T-helper 17 cell (primary cell): ENCODE results near the gene FZD7. TPM values are rescaled to one million over a fixed set of nuclear protein-coding genes. Genes with fewer than 3 reads are reported as not detected.

Experiments used
- ATAC-seq: fragments of 150-1000 bp; cut with Tn5 transposase; 2 replicates; pipeline ENCODE4 v1.10.0; 2021; ENCODE audit warnings: mild to moderate bottlenecking, moderate library complexity
- DNase-seq, 3 donors: peaks; one replicate each; pipeline versions ENCODE4 v3.0.0 to v3.0.0-alpha.2; 2020 to 2021
- H3K9me3 ChIP-seq: one replicate; pipeline ENCODE4 v1.7.0; 2013; ENCODE audit warnings: low read length, mild to moderate bottlenecking; ENCODE audit not compliant: control insufficient read depth, poor library complexity, severe bottlenecking
- H3K27ac Mint-ChIP-seq: one replicate; pipeline ENCODE4 v1.8.0; 2022; ENCODE audit warnings: mild to moderate bottlenecking, moderate library complexity, mixed read lengths
- H3K27me3 Mint-ChIP-seq: one replicate; pipeline ENCODE4 v1.8.0; 2022; ENCODE audit warnings: mixed read lengths
- H3K36me3 Mint-ChIP-seq: one replicate; pipeline ENCODE4 v1.8.0; 2022; ENCODE audit warnings: low read depth, mixed read lengths
- H3K4me1 Mint-ChIP-seq: one replicate; pipeline ENCODE4 v1.8.0; 2022; ENCODE audit warnings: mild to moderate bottlenecking, mixed read lengths
- H3K4me3 Mint-ChIP-seq: one replicate; pipeline ENCODE4 v1.8.0; 2022; ENCODE audit warnings: mild to moderate bottlenecking, moderate library complexity, mixed read lengths
- total RNA-seq, 4 donors: library from RNA in 2 of 4; stranded (reverse) in 2 of 4; gene quantifications; one replicate each; pipeline ENCODE4 v1.2.3 and lab custom pipeline; 2022 to 2026

Gene FZD7
- total RNA-seq, 2 donors from 2014 or later = 0.30 to 0.31 TPM

GRCh38 chr2:202018950-202019349, 14.7 kb upstream of the FZD7 start:
- Mint-ChIP-seq H3K27ac (no peak overlapping the region), H3K4me3 (no peak overlapping the region), H3K4me1 (no peaks in the 10 kb centered on the region), H3K27me3 (peaks cover 40% of the 10 kb centered on the region), H3K36me3 (no peaks in the 10 kb centered on the region)
- no peaks in the 10 kb centered on the region for H3K9me3 ChIP-seq
- ATAC-seq (no peak), DNase-seq (no peak)

DNA sequence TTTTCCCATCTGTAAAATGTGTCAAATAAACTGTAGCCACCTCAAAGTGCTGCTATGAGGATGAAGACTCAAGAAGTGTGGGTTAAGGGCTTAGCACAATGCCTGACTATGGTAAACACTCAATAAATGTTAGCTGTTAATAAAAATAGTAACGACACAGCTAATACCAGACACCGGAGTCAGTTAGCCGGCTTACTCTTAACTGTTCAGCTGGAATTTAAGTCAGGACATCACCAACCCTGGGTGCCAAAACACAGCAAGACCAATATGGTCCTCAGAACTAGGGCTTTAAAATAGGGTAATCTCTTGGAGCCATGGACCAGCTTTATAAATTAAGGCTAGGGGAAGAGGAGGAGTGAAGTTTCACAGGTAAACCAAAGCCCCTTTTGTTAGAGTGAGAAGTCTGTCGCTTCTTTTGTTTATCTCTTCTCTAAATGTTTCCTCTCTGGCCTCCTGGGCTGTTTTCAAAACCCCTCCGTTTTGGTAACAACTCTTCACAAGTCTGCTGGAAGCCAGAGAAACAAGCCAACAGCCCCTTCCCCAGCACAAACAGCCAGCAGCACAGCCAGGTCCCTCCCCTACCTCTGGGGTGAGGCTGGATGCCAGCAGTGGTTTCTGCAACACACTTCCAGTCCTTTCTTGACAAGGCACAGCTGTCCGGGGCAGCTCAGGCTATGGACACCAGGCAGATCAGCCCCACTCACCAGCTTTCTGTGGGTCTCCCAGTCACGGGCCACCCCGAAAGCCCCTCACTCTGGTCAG, 13.8 kb upstream of the FZD7 start:
- no peak for DNase-seq
- H3K27ac Mint-ChIP-seq = no peak overlapping the region
- H3K4me3 Mint-ChIP-seq = no peak overlapping the region
- H3K4me1 Mint-ChIP-seq = no peaks in the 10 kb centered on the region
- no peak for ATAC-seq
- peaks cover 40% of the 10 kb centered on the region for H3K27me3 Mint-ChIP-seq
- no peaks in the 10 kb centered on the region for H3K36me3 Mint-ChIP-seq
- no peaks in the 10 kb centered on the region for H3K9me3 ChIP-seq

DNA sequence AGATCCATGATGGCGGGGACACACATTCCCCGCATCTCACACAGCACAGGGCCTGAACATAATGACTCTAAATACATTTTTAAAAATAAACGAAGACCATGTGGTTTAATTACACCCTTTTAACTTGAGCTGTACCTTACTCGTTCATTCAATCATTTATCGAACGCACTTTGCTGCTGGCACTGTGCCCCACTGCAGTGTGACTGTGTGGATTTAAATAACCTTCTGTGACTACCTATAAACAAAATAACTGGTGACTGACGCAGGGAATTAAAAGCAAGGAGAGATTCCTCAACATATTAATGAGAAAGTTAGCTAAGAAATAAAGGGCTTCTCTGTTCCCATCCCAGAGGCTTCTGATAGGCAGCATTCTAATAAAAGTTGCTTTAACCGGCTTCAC, 10.9 kb upstream of the FZD7 start:
- no peaks in the 10 kb centered on the region for H3K36me3 Mint-ChIP-seq
- H3K27ac Mint-ChIP-seq = no peak overlapping the region
- no peak overlapping the region for H3K4me3 Mint-ChIP-seq
- DNase-seq = no peak
- H3K27me3 Mint-ChIP-seq = peaks cover 52% of the 10 kb centered on the region
- no peaks in the 10 kb centered on the region for H3K4me1 Mint-ChIP-seq
- ATAC-seq = no peak
- no peaks in the 10 kb centered on the region for H3K9me3 ChIP-seq

DNA sequence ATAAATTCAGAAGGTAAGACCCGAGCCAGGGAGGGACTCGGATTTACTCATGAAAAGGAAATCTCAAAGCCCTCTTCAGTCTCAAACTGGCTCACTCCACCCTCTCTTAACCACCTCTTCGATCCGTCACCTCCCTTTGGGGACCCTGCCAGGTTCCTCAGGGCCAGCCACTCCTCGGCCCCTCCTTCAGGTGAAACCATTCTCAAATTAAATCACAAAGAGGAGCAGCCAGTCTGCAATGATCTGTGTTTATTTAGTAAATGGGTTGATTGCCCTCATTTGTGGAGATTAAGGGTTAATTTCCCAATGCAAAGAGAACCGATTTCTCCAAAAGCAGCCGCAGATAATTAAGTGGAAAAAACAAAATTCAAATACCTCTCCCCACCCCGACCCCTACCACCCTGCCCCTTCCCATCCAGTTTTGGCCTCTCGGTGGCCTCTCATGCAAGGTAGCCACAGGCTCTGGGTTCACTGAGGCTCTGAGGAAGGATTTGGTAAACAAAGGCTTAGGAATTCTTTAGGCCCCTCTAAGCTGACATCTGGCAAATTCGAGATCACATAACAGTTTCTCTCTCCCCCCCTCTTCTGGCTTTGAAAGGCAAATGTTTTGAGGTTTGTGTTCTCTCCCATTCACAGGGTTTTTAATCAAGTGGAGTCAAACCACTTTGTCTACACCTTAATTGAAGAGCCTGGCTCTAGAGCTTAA, 10.3 kb upstream of the FZD7 start:
- no peaks in the 10 kb centered on the region for H3K4me1 Mint-ChIP-seq
- DNase-seq (no peak), ATAC-seq (no peak)
- no peaks in the 10 kb centered on the region for H3K9me3 ChIP-seq
- no peak overlapping the region for H3K27ac Mint-ChIP-seq
- H3K4me3 Mint-ChIP-seq = no peak overlapping the region
- no peaks in the 10 kb centered on the region for H3K36me3 Mint-ChIP-seq
- H3K27me3 Mint-ChIP-seq = peaks cover 53% of the 10 kb centered on the region

- Mint-ChIP-seq H3K27ac (no peak overlapping the region), H3K4me3 (no peak overlapping the region), H3K4me1 (no peaks in the 10 kb centered on the region), H3K36me3 (no peaks in the 10 kb centered on the region), H3K27me3 (peaks cover 49% of the 10 kb centered on the region)
- H3K9me3 ChIP-seq = no peaks in the 10 kb centered on the region
- ATAC-seq (no peak), DNase-seq (no peak)
Measured at GRCh38 chr2:202023904-202024266, 9.8 kb upstream of the FZD7 start.

GRCh38 chr2:202024871-202025270, 8.8 kb upstream of the FZD7 start:
- no peak for ATAC-seq
- H3K4me3 Mint-ChIP-seq = no peak overlapping the region

GRCh38 chr2:202025816-202026215, 7.8 kb upstream of the FZD7 start:
- no peaks in the 10 kb centered on the region for H3K36me3 Mint-ChIP-seq
- H3K27me3 Mint-ChIP-seq = peaks cover 43% of the 10 kb centered on the region
- no peak overlapping the region for H3K27ac Mint-ChIP-seq
- H3K4me3 Mint-ChIP-seq = no peak overlapping the region
- DNase-seq (no peak), ATAC-seq (no peak)
- H3K9me3 ChIP-seq = no peaks in the 10 kb centered on the region
- H3K4me1 Mint-ChIP-seq = no peaks in the 10 kb centered on the region

More at GRCh38 chr2:202024871-202025270, 8.8 kb upstream of the FZD7 start:
- no peaks in the 10 kb centered on the region for H3K9me3 ChIP-seq
- H3K27me3 Mint-ChIP-seq = peaks cover 43% of the 10 kb centered on the region
- DNase-seq = no peak
- no peaks in the 10 kb centered on the region for H3K4me1 Mint-ChIP-seq
- no peaks in the 10 kb centered on the region for H3K36me3 Mint-ChIP-seq
- no peak overlapping the region for H3K27ac Mint-ChIP-seq

GRCh38 chr2:202026507-202026906, 7.1 kb upstream of the FZD7 start:
- DNase-seq (no peak), ATAC-seq (no peak)
- H3K9me3 ChIP-seq = no peaks in the 10 kb centered on the region
- H3K4me3 Mint-ChIP-seq = no peak overlapping the region
- no peaks in the 10 kb centered on the region for H3K4me1 Mint-ChIP-seq
- H3K36me3 Mint-ChIP-seq = no peaks in the 10 kb centered on the region
- H3K27me3 Mint-ChIP-seq = peaks cover 43% of the 10 kb centered on the region
- H3K27ac Mint-ChIP-seq = no peak overlapping the region

DNA sequence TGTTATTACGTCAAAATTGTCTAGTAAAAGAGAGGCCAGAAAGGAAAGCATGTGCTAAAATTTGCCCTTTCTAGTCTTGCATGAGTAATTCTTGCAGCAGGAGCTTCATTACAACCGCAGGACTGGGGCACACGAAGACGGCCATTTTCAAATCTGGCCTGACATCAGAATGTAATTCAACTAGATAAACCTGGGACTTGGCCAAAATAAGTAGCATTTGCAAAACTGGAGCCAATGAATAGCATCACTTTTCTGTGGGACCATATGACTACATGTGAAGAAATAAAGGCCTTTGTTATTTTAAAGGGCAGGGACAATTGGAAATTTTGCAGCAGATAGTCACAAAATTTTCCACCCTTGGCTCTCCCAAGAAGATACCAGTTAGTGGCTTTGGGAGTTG, 3.0 kb upstream of the FZD7 start:
- H3K4me3 Mint-ChIP-seq = no peak overlapping the region
- no peaks in the 10 kb centered on the region for H3K36me3 Mint-ChIP-seq
- no peaks in the 10 kb centered on the region for H3K9me3 ChIP-seq
- DNase-seq = no peak
- peaks cover 11% of the 10 kb centered on the region for H3K4me1 Mint-ChIP-seq
- peaks cover 27% of the 10 kb centered on the region for H3K27me3 Mint-ChIP-seq
- H3K27ac Mint-ChIP-seq = no peak overlapping the region
- ATAC-seq = no peak

GRCh38 chr2:202031246-202031951, 2.3 kb upstream of the FZD7 start:
- Mint-ChIP-seq H3K27me3 (peaks cover 19% of the 10 kb centered on the region), H3K27ac (peak overlapping the region; percentile 49), H3K36me3 (no peaks in the 10 kb centered on the region), H3K4me1 (peaks cover 11% of the 10 kb centered on the region), H3K4me3 (peak overlapping the region; percentile 95)
- DNase-seq = no peak
- ATAC-seq = no peak
- no peaks in the 10 kb centered on the region for H3K9me3 ChIP-seq

GRCh38 chr2:202032846-202033316, 774 bp upstream of the FZD7 start:
- H3K27ac Mint-ChIP-seq = peak overlapping the region; percentile 49
- H3K4me3 Mint-ChIP-seq = peak overlapping the region; percentile 95
- H3K27me3 Mint-ChIP-seq = peaks cover 10% of the 10 kb centered on the region
- DNase-seq (peak in 2 of 3 donors; percentile 13 to 22), ATAC-seq (peak; percentile 20)
- H3K4me1 Mint-ChIP-seq = peaks cover 11% of the 10 kb centered on the region
- H3K36me3 Mint-ChIP-seq = no peaks in the 10 kb centered on the region
- H3K9me3 ChIP-seq = no peaks in the 10 kb centered on the region

DNA sequence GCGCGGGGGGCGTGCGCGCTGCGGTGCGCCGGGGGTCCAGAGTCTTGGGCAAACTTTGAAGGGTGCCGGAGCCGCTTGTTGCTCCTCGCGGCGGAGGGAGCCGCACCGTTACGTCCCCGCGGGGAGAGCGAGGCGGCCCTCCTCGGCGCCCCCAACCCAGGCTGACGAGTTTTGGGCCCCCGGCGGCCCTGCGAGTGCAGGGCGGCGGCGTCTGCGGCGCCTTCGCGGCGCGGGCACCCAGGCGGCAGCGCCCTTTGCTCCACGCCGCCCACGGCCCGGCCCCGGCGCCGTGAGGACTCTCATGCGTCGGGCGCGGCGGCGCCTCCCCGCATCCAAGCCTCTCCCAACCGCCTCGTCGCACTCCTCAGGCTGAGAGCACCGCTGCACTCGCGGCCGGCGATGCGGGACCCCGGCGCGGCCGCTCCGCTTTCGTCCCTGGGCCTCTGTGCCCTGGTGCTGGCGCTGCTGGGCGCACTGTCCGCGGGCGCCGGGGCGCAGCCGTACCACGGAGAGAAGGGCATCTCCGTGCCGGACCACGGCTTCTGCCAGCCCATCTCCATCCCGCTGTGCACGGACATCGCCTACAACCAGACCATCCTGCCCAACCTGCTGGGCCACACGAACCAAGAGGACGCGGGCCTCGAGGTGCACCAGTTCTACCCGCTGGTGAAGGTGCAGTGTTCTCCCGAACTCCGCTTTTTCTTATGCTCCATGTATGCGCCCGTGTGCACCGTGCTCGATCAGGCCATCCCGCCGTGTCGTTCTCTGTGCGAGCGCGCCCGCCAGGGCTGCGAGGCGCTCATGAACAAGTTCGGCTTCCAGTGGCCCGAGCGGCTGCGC, 814 bp downstream of the FZD7 start:
- DNase-seq (peak in 1 of 3 donors; percentile 13), ATAC-seq (peak; percentile 3)
- H3K27ac Mint-ChIP-seq = no peak overlapping the region
- H3K4me1 Mint-ChIP-seq = peaks cover 15% of the 10 kb centered on the region
- H3K9me3 ChIP-seq = no peaks in the 10 kb centered on the region
- peaks cover 3% of the 10 kb centered on the region for H3K36me3 Mint-ChIP-seq
- peak overlapping the region; percentile 95 for H3K4me3 Mint-ChIP-seq
- peaks cover 21% of the 10 kb centered on the region for H3K27me3 Mint-ChIP-seq
